Measurements from ENCODE around the gene ELOVL7. TPM values are rescaled to one million over a fixed set of nuclear protein-coding genes. Genes with fewer than 3 reads are reported as not detected.

The ELOVL7 gene
- total and polyA plus RNA-seq, 10 of the 15 experiments (the other 5 are each of a cell fraction or from before 2014, with no cell fraction given) = 0.26 to 1.2 (median 0.92) TPM

- FAIRE-seq (no peak), DNase-seq (ENCODE audit: low read depth, low spot score) (no peak), ATAC-seq (no peak)
- BruUV-seq (replicated peaks) = no TSS peak
- 70% methylated on average over 5 of the region's 5 CpGs for WGBS (ENCODE audit: insufficient coverage, insufficient replicate concordance, low lambda C conversion rate, missing lambda C conversion rate)
- no peak overlapping the region for H3K4me3 ChIP-seq
- H3K4me2 ChIP-seq (ENCODE audit: control insufficient read depth, insufficient read depth) = no peak overlapping the region
- H3K27ac ChIP-seq (ENCODE audit: control insufficient read depth, insufficient read depth) = no peak overlapping the region
- no peaks in the 10 kb centered on the region for H3K36me3 ChIP-seq (ENCODE audit: control insufficient read depth in 2 of 2, insufficient read depth in 2 of 2, low read length in 1 of 2)
- SMC1A ChIA-PET (ENCODE audit: uncharacterized antibody, unreplicated experiment) = interaction anchor here (0.6 kb wide), 1 partner anchor 845 kb away, joined by 4 read pairs; no protein-coding TSS in a partner anchor
- H3K4me1 ChIP-seq (ENCODE audit: control insufficient read depth, insufficient read depth, low read length) = peaks cover 4% of the 10 kb centered on the region; the same call in 1 of the 2 replicates
- in situ Hi-C loops (cut with MboI) = no loop called here
- intact Hi-C loops (cut with micrococcal nuclease; ENCODE audit: unreplicated experiment) = no loop called here
- no peaks in the 10 kb centered on the region for H4K20me1 ChIP-seq (ENCODE audit: control insufficient read depth, insufficient read depth)
- no peaks in the 10 kb centered on the region for H3K79me2 ChIP-seq (ENCODE audit: control insufficient read depth, insufficient read depth, low read length)
- no peak overlapping the region for H3K9ac ChIP-seq (ENCODE audit: control insufficient read depth, insufficient read depth, low read length)
- CTCF ChIA-PET = no interaction called here
- RAD21 ChIA-PET (ENCODE audit: unreplicated experiment) = no interaction called here
- H3K9me3 ChIP-seq (replicated peaks; ENCODE audit: control insufficient read depth, insufficient read depth, low read length) = no peaks in the 10 kb centered on the region
- no peak for TF ChIP-seq BACH1 (IDR thresholded peaks at IDR 0.05; ENCODE audit: borderline replicate concordance)
- TF ChIP-seq ZNF207 (IDR thresholded peaks at IDR 0.05; ENCODE audit: borderline replicate concordance) = no peak
- no peak for TF ChIP-seq CHD4 (IDR thresholded peaks at IDR 0.05)
- H3K27me3 ChIP-seq (replicated peaks in 1 of 2; ENCODE audit: control insufficient read depth in 2 of 2, insufficient read depth in 2 of 2, low read length in 1 of 2) = no peaks in the 10 kb centered on the region; a peak in 1 of 4 replicates
- POLR2A ChIA-PET = no interaction called here
- no peak overlapping the region for H2AFZ ChIP-seq (ENCODE audit: control insufficient read depth, low read depth, low read length)
Observed at GRCh38 chr5:60835554-60835953, 8.5 kb downstream of the ELOVL7 start.

DNA sequence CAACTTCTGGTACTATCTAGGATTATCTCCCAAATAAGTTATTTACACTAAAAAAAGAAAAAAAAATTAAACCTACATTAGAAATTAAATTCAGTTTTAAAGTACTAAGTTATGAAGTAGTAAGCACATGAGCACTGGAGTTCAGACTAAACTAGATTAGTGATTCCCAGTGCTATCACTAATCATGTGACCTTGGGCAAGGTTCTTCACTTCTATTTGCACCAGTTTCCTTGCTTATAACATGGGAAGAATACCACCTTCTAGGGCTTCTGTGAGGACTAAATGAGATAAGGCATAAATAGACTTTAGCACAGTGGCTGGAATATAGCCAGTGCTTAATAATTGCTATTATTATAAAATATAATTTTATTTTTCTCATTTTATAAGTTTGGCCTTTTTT, 10.5 kb downstream of the ELOVL7 start:
- no peak for ATAC-seq
- TF ChIP-seq, protein P1, sequence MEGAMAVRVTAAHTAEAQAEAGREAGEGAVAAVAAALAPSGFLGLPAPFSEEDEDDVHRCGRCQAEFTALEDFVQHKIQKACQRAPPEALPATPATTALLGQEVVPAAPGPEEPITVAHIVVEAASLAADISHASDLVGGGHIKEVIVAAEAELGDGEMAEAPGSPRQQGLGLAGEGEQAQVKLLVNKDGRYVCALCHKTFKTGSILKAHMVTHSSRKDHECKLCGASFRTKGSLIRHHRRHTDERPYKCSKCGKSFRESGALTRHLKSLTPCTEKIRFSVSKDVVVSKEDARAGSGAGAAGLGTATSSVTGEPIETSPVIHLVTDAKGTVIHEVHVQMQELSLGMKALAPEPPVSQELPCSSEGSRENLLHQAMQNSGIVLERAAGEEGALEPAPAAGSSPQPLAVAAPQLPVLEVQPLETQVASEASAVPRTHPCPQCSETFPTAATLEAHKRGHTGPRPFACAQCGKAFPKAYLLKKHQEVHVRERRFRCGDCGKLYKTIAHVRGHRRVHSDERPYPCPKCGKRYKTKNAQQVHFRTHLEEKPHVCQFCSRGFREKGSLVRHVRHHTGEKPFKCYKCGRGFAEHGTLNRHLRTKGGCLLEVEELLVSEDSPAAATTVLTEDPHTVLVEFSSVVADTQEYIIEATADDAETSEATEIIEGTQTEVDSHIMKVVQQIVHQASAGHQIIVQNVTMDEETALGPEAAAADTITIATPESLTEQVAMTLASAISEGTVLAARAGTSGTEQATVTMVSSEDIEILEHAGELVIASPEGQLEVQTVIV (IDR thresholded peaks at IDR 0.05; ENCODE audit: borderline replicate concordance, partially characterized antibody) = no peak
- TF ChIP-seq ZBED1 (IDR thresholded peaks at IDR 0.05; ENCODE audit: borderline replicate concordance) = no peak
- TF ChIP-seq, protein P2, sequence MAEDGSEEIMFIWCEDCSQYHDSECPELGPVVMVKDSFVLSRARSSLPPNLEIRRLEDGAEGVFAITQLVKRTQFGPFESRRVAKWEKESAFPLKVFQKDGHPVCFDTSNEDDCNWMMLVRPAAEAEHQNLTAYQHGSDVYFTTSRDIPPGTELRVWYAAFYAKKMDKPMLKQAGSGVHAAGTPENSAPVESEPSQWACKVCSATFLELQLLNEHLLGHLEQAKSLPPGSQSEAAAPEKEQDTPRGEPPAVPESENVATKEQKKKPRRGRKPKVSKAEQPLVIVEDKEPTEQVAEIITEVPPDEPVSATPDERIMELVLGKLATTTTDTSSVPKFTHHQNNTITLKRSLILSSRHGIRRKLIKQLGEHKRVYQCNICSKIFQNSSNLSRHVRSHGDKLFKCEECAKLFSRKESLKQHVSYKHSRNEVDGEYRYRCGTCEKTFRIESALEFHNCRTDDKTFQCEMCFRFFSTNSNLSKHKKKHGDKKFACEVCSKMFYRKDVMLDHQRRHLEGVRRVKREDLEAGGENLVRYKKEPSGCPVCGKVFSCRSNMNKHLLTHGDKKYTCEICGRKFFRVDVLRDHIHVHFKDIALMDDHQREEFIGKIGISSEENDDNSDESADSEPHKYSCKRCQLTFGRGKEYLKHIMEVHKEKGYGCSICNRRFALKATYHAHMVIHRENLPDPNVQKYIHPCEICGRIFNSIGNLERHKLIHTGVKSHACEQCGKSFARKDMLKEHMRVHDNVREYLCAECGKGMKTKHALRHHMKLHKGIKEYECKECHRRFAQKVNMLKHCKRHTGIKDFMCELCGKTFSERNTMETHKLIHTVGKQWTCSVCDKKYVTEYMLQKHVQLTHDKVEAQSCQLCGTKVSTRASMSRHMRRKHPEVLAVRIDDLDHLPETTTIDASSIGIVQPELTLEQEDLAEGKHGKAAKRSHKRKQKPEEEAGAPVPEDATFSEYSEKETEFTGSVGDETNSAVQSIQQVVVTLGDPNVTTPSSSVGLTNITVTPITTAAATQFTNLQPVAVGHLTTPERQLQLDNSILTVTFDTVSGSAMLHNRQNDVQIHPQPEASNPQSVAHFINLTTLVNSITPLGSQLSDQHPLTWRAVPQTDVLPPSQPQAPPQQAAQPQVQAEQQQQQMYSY (CRISPR knock-in tag; IDR thresholded peaks at IDR 0.05) = no peak
- no peak for TF ChIP-seq CEBPB (IDR thresholded peaks at IDR 0.05; ENCODE audit: borderline replicate concordance in 1 of 2, low read depth in 2 of 2, low read length in 2 of 2)
- no peak for TF ChIP-seq SMAD1 (IDR thresholded peaks at IDR 0.05; ENCODE audit: low read depth, partially characterized antibody)
- TF ChIP-seq, protein P3, sequence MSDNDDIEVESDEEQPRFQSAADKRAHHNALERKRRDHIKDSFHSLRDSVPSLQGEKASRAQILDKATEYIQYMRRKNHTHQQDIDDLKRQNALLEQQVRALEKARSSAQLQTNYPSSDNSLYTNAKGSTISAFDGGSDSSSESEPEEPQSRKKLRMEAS (IDR thresholded peaks at IDR 0.05; ENCODE audit: low read depth, low read length) = no peak
- no peak for TF ChIP-seq RB1 (IDR thresholded peaks at IDR 0.05; ENCODE audit: borderline replicate concordance)

More for the DNA sequence above, 10.5 kb downstream of the ELOVL7 start:
- Histone ChIP-seq H3K4me1 (ENCODE audit: control insufficient read depth, insufficient read depth, low read length) (peaks cover 11% of the 10 kb centered on the region), H3K4me3 (no peak overlapping the region), H4K20me1 (ENCODE audit: control insufficient read depth, insufficient read depth) (no peaks in the 10 kb centered on the region), H3K27me3 (replicated peaks in 1 of 2; ENCODE audit: control insufficient read depth in 2 of 2, insufficient read depth in 2 of 2, low read length in 1 of 2) (no peaks in the 10 kb centered on the region; a peak in 1 of 4 replicates), H3K9me3 (replicated peaks; ENCODE audit: control insufficient read depth, insufficient read depth, low read length) (no peaks in the 10 kb centered on the region), H3K4me2 (ENCODE audit: control insufficient read depth, insufficient read depth) (no peak overlapping the region), H3K36me3 (ENCODE audit: control insufficient read depth in 2 of 2, insufficient read depth in 2 of 2, low read length in 1 of 2) (no peaks in the 10 kb centered on the region), H3K79me2 (ENCODE audit: control insufficient read depth, insufficient read depth, low read length) (no peaks in the 10 kb centered on the region), H3K9ac (ENCODE audit: control insufficient read depth, insufficient read depth, low read length) (no peak overlapping the region), H3K27ac (ENCODE audit: control insufficient read depth, insufficient read depth) (no peak overlapping the region), H2AFZ (ENCODE audit: control insufficient read depth, low read depth, low read length) (no peak overlapping the region)
- POLR2A ChIA-PET = no interaction called here
- DNase-seq (ENCODE audit: low read depth, low spot score) (no peak), FAIRE-seq (no peak)
- CTCF ChIA-PET = interaction anchor here (0.6 to 1.5 kb wide), 2 partner anchors 127 to 128 kb away, joined by 3 read pairs; no protein-coding TSS in a partner anchor
- BruUV-seq (replicated peaks) = no TSS peak
- in situ Hi-C loops (cut with MboI) (no loop called here), intact Hi-C loops (cut with micrococcal nuclease; ENCODE audit: unreplicated experiment) (no loop called here)
- RAD21 ChIA-PET (ENCODE audit: unreplicated experiment) = no interaction called here
- SMC1A ChIA-PET (ENCODE audit: uncharacterized antibody, unreplicated experiment) = interaction anchor here (0.6 kb wide), 1 partner anchor 145 kb away, joined by 3 read pairs; no protein-coding TSS in a partner anchor
